Fibroblast of lung (primary cell): ENCODE results near the gene NR2F1-AS1. TPM values are rescaled to one million over a fixed set of nuclear protein-coding genes. Genes with fewer than 3 reads are reported as not detected.

ENCODE experiments used
- DNase-seq, 2 donors: peaks; one replicate each; pipeline versions ENCODE4 v3.0.0 to v3.0.0-alpha.2; 2010; ENCODE audit warnings: low read depth in 2 of 2
- H2AFZ ChIP-seq: 2 replicates; pipeline ENCODE4 v1.5.1; 2012; ENCODE audit warnings: low read length, control low read depth, inconsistent platforms
- H3K27ac ChIP-seq: 2 replicates; pipeline ENCODE4 v1.5.1; 2011; ENCODE audit warnings: low read length, control low read depth; ENCODE audit not compliant: insufficient read depth
- H3K27me3 ChIP-seq: 2 replicates; pipeline ENCODE4 v1.5.1; 2011; ENCODE audit warnings: mild to moderate bottlenecking, low read length; ENCODE audit not compliant: control insufficient read depth, insufficient read depth
- H3K36me3 ChIP-seq: 2 replicates; pipeline ENCODE4 v1.5.1; 2011; ENCODE audit warnings: low read length; ENCODE audit not compliant: control insufficient read depth, insufficient read depth
- H3K4me1 ChIP-seq: 2 replicates; pipeline ENCODE4 v1.5.1; 2011; ENCODE audit warnings: low read length; ENCODE audit not compliant: control insufficient read depth, insufficient read depth; ENCODE audit errors: extremely low read depth
- H3K4me2 ChIP-seq: 2 replicates; pipeline ENCODE4 v1.5.1; 2011; ENCODE audit warnings: low read length, control low read depth; ENCODE audit not compliant: insufficient read depth; ENCODE audit errors: extremely low read depth
- H3K4me3 ChIP-seq, 4 experiments: fragments of 200-600 bp in 1 of 4; sonication (generic) in 1 of 4; replicated peaks in 1 of 4; 2 replicates each; pipeline ENCODE4 v1.5.1; 2011 to 2016; ENCODE audit warnings: low read length in 4 of 4, low read depth in 3 of 4, mild to moderate bottlenecking in 3 of 4, control low read depth in 2 of 4, inconsistent platforms in 1 of 4, mixed read lengths in 1 of 4; ENCODE audit not compliant: insufficient read depth in 1 of 4; ENCODE audit errors: control extremely low read depth in 1 of 4
- H3K79me2 ChIP-seq: 2 replicates; pipeline ENCODE4 v1.5.1; 2012; ENCODE audit warnings: mild to moderate bottlenecking, low read length, inconsistent platforms; ENCODE audit not compliant: control insufficient read depth, insufficient read depth
- H3K9ac ChIP-seq: 2 replicates; pipeline ENCODE4 v1.5.1; 2011; ENCODE audit warnings: mild to moderate bottlenecking, low read length, control low read depth; ENCODE audit not compliant: insufficient read depth
- H3K9me3 ChIP-seq: 2 replicates; pipeline ENCODE4 v1.5.1; 2012; ENCODE audit warnings: low read depth, low read length; ENCODE audit not compliant: control insufficient read depth, insufficient read depth
- H4K20me1 ChIP-seq: 2 replicates; pipeline ENCODE4 v1.5.1; 2011; ENCODE audit warnings: low read length; ENCODE audit not compliant: control insufficient read depth, insufficient read depth; ENCODE audit errors: extremely low read depth
- CTCF ChIP-seq, 2 donors: IDR thresholded peaks in 1 of 2; conservative IDR thresholded peaks in 1 of 2; 1 replicate in 1 of 2; 2 replicates in 1 of 2; pipeline ENCODE4 v1.5.1; 2011 to 2012; ENCODE audit warnings: low read length in 2 of 2, control low read depth in 1 of 2, inconsistent platforms in 1 of 2, low read depth in 1 of 2, mild to moderate bottlenecking in 1 of 2
- EZH2 ChIP-seq: IDR thresholded peaks from 2 replicates; pipeline ENCODE4 v1.5.1; 2012; ENCODE audit warnings: low read length, control low read depth, mild to moderate bottlenecking; ENCODE audit errors: missing control alignments
- polyA plus RNA-seq, 2 donors: library from polyadenylated mRNA; depleted of rRNA in 1 of 2; stranded (reverse) in 1 of 2; unstranded in 1 of 2; fragments of >200 nt; gene quantifications; 2 replicates each; pipeline ENCODE4 v1.2.1, GENCODE V29; 2011 to 2012; ENCODE audit warnings: missing spikeins in 1 of 2
- total RNA-seq: library from RNA; depleted of rRNA; stranded (reverse); fragments of >200 nt; gene quantifications from 2 replicates; pipeline ENCODE4 v1.2.1, GENCODE V29; 2014

The NR2F1-AS1 gene
- total and polyA plus RNA-seq, 2 donors (not counting 1 experiment from before 2014, with no cell fraction given) = 29.6 to 44.6 TPM

DNA sequence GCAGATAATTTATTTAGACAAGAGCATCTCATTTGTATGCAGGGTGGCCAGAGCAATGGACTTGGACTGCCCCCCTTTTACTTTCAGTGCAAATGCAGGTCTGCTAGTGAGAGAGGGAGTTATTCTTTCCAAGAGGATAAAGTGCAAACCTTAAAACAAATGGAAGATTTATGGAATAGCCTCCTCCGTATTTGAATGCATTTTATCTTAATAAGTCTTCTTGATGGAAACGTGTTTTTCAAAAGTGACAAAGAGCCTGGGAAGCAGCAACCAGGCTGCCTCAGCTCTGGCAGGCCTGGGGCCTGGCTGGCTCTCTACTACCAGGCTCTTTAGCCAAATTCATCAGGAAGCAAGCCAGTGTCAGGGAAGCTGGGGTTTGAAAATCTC, 8.8 kb upstream of the NR2F1-AS1 start:
- H3K9ac ChIP-seq = no peak overlapping the region
- H3K4me2 ChIP-seq = peak overlapping the region; percentile 96
- peaks cover 10% of the 10 kb centered on the region for H3K36me3 ChIP-seq
- no peaks in the 10 kb centered on the region for H3K9me3 ChIP-seq
- H3K79me2 ChIP-seq = peaks cover 98% of the 10 kb centered on the region
- H3K27ac ChIP-seq = peak overlapping the region; percentile 83
- peak overlapping the region; percentile 43 to 91 (median 82) for H3K4me3 ChIP-seq
- peaks cover 3% of the 10 kb centered on the region for H3K4me1 ChIP-seq
- peak; percentile 55 to 56 for DNase-seq
- H3K27me3 ChIP-seq = no peaks in the 10 kb centered on the region
- TF ChIP-seq CTCF (conservative IDR thresholded peaks at IDR 0.05 in 1 of 2, IDR thresholded peaks at IDR 0.05 in 1 of 2; ENCODE audit: low read depth in 1 of 2, low read length in 2 of 2) (no peak), EZH2 (no peak)
- H2AFZ ChIP-seq = no peak overlapping the region
- H4K20me1 ChIP-seq = no peaks in the 10 kb centered on the region

- H3K4me2 ChIP-seq = peak overlapping the region; percentile 96
- H2AFZ ChIP-seq = no peak overlapping the region
- DNase-seq = no peak
- peak overlapping the region; percentile 43 to 91 (median 82) for H3K4me3 ChIP-seq
- H3K27me3 ChIP-seq = no peaks in the 10 kb centered on the region
- peaks cover 8% of the 10 kb centered on the region for H3K36me3 ChIP-seq
- H4K20me1 ChIP-seq = no peaks in the 10 kb centered on the region
- H3K9me3 ChIP-seq = no peaks in the 10 kb centered on the region
- H3K4me1 ChIP-seq = peaks cover 3% of the 10 kb centered on the region
- peaks cover 95% of the 10 kb centered on the region for H3K79me2 ChIP-seq
- H3K27ac ChIP-seq = peak overlapping the region; percentile 83
- H3K9ac ChIP-seq = peak overlapping the region; percentile 27
- no peak for TF ChIP-seq EZH2
- no peak for TF ChIP-seq CTCF (conservative IDR thresholded peaks at IDR 0.05 in 1 of 2, IDR thresholded peaks at IDR 0.05 in 1 of 2; ENCODE audit: low read depth in 1 of 2, low read length in 2 of 2)
These were observed 8.3 kb upstream of the NR2F1-AS1 start for GRCh38 chr5:93589152-93589828.

DNA sequence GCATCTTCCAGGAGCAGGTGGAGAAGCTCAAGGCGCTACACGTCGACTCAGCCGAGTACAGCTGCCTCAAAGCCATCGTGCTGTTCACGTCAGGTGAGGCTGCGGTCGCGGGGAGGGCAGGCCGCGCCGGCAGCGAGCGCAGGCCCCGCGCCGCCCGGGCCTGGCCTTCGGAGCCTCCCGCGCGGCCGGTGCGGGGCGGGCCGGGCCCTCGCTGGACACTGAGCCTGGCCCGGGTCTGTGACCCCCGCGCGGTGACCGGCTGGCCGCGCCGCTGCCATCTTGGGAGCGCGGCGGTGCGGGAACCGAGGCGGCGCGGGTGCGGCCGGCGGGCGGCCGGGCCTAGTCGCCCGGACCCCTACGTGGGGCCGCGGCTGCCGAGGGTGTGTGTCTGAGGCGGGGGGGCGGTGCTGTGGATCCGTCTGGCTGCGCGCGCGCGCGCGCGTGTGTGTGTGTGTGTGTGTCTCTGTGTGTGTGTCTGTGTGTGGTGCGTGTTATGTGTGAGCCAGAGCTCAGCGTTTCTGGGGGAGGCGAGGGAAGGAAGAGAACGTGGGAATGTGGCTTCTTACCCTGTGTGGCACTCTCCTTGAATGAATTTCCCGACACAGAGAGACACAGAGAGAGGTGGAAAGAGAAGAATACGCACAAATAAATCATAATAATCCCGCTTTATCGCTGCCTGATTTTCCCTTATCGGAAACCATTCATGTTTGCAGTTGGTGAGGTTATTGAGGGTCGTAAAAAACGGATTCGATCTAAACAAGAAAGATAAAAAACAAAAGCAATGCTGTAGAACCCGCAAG, 7.5 kb upstream of the NR2F1-AS1 start:
- peak overlapping the region; percentile 96 for H3K4me2 ChIP-seq
- peak overlapping the region; percentile 62 to 99 (median 83) for H3K4me3 ChIP-seq
- no peak overlapping the region for H2AFZ ChIP-seq
- H4K20me1 ChIP-seq = no peaks in the 10 kb centered on the region
- peak overlapping the region; percentile 89 for H3K27ac ChIP-seq
- no peaks in the 10 kb centered on the region for H3K9me3 ChIP-seq
- DNase-seq = peak; percentile 56 to 70
- H3K27me3 ChIP-seq = no peaks in the 10 kb centered on the region
- peaks cover 3% of the 10 kb centered on the region for H3K4me1 ChIP-seq
- peaks cover 96% of the 10 kb centered on the region for H3K79me2 ChIP-seq
- peaks cover 8% of the 10 kb centered on the region for H3K36me3 ChIP-seq
- TF ChIP-seq EZH2 (no peak), CTCF (conservative IDR thresholded peaks at IDR 0.05 in 1 of 2, IDR thresholded peaks at IDR 0.05 in 1 of 2; ENCODE audit: low read depth in 1 of 2, low read length in 2 of 2) (no peak)
- peak overlapping the region; percentile 78 for H3K9ac ChIP-seq
